HG03378 (cell line): Measurements from ENCODE around the gene HNF1A.
"Not testable (repeated sequence)": the region's sequence is repeated elsewhere in the genome, so short reads cannot be mapped to it uniquely, and the experiment has no call there.

ENCODE experiments used
- ATAC-seq: cut with Tn5 transposase; IDR thresholded peaks from one replicate; pipeline ENCODE4 v1.9.1; 2021; ENCODE audit warnings: mild to moderate bottlenecking, moderate library complexity; ENCODE audit not compliant: unreplicated experiment

Gene HNF1A

GRCh38 chr12:121038861-121039668, 60.7 kb downstream of the HNF1A start, which contains the start of gene OASL:
OASL (minus strand) TSS chr12:121039246; CDS start chr12:121038971, 275 bp downstream.
- ATAC-seq = peak; percentile 58

- ATAC-seq = no peak
These were observed 64.7 kb downstream of the HNF1A start for GRCh38 chr12:121043067-121043466.

DNA sequence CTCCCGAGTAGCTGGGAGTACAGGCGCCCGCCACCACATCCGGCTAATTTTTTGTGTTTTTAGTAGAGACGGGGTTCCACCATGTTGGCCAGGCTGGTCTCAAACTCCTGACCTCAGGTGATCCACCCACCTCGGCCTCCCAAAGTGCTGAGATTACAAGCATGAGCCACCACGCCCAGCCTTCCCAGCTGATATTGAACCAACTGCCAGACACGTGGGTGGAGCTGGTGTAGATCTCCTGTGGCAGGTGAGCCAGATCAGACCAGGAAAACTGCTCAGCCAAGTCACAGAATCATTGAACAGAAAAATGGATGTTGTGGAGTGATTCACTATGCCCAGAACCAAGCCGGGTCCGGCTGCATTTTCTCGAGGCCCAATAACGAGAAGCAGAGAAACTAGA, 69.1 kb downstream of the HNF1A start:
- ATAC-seq = not testable (repeated sequence)

DNA sequence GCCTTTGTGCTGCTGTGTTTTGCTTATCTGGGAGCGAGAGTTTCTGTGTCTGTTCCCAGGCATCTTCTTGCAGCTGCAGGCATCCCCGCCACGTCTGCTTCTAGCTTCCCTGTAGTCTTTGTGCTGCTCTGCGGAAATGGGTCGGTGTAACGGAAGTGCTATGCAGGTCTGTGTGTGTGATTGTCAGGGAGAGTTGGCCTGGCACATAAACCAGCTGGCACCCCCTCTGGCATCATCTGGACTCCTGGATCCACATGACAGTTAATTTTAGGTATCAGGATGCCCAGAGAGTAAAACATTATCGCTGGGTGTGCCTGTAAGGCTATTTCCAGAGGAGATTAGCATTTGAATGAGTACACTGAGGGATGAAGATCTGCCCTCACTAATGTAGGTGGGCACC, 70.1 kb downstream of the HNF1A start:
- no peak for ATAC-seq

DNA sequence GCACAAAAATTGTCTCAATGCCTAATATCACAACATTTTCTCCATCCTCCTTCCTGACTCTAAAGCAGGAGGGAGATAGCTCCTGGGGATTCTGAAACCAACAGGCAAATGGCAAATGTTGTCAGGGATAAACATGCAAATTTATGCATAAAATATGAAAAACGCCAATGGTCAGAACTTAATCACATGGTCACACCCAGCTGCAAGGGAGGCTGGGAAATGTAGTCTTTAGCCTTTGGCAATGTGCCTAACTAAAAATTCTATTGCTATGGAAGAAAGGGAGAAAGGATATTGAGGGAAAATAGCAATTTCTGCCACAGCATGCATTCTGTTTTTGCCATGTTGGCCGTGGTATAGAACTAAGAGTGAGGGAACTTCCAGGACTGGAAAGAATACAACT, 72.4 kb downstream of the HNF1A start:
- no peak for ATAC-seq
